Nephron progenitor cell (in vitro differentiated cells): Measurements from ENCODE around the gene LPAR1.

Experiments used
- DNase-seq: peaks from one replicate; pipeline ENCODE4 v3.0.0; 2021
- H3K27ac Mint-ChIP-seq: 2 replicates; pipeline ENCODE4 v1.8.0; 2021; ENCODE audit warnings: mild to moderate bottlenecking, moderate library complexity, mixed read lengths
- H3K27me3 Mint-ChIP-seq: 2 replicates; pipeline ENCODE4 v1.8.0; 2021; ENCODE audit warnings: mild to moderate bottlenecking, low read depth, mixed read lengths; ENCODE audit not compliant: poor library complexity
- H3K36me3 Mint-ChIP-seq: 2 replicates; pipeline ENCODE4 v1.8.0; 2021; ENCODE audit warnings: low read depth, mixed read lengths
- H3K4me1 Mint-ChIP-seq: 2 replicates; pipeline ENCODE4 v1.8.0; 2021; ENCODE audit warnings: mixed read lengths
- H3K4me3 Mint-ChIP-seq: 2 replicates; pipeline ENCODE4 v1.8.0; 2021; ENCODE audit warnings: mild to moderate bottlenecking, moderate library complexity, mixed read lengths
- H3K9me3 Mint-ChIP-seq: 2 replicates; pipeline ENCODE4 v1.8.0; 2021; ENCODE audit warnings: mild to moderate bottlenecking, moderate library complexity, mixed read lengths
- TF ChIP-seq, protein P1 (sequence below): fragments of 200-600 bp; sonication (generic); IDR thresholded peaks from 2 replicates; pipeline ENCODE4 v1.5.0; 2021; ENCODE audit warnings: antibody characterized with exemption

Gene LPAR1

DNA sequence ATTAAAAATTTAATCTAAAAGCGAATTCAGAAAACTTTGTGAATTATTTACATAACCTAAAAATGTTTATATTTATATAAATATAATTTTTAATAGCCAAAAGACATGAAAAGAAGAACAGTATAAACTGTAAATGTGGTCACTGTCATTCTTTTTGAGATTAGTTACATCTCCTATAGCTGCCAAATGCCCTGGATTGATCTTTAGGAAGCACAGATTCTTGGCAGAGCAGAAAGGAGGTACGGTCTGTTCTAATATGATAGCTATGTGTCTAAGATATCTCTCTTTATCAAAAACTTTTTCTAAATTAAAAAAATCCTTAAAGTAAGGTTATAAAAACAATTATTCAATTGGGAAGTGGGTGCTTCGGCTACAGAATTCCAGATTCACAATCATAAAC lies 151.0 kb downstream of the LPAR1 start:
- Mint-ChIP-seq H3K4me1 (no peaks in the 10 kb centered on the region), H3K27me3 (no peaks in the 10 kb centered on the region), H3K9me3 (no peaks in the 10 kb centered on the region), H3K36me3 (no peaks in the 10 kb centered on the region), H3K4me3 (no peak overlapping the region), H3K27ac (no peak overlapping the region)
- DNase-seq = no peak
- TF ChIP-seq, protein P1, sequence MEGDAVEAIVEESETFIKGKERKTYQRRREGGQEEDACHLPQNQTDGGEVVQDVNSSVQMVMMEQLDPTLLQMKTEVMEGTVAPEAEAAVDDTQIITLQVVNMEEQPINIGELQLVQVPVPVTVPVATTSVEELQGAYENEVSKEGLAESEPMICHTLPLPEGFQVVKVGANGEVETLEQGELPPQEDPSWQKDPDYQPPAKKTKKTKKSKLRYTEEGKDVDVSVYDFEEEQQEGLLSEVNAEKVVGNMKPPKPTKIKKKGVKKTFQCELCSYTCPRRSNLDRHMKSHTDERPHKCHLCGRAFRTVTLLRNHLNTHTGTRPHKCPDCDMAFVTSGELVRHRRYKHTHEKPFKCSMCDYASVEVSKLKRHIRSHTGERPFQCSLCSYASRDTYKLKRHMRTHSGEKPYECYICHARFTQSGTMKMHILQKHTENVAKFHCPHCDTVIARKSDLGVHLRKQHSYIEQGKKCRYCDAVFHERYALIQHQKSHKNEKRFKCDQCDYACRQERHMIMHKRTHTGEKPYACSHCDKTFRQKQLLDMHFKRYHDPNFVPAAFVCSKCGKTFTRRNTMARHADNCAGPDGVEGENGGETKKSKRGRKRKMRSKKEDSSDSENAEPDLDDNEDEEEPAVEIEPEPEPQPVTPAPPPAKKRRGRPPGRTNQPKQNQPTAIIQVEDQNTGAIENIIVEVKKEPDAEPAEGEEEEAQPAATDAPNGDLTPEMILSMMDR = no peak

DNA sequence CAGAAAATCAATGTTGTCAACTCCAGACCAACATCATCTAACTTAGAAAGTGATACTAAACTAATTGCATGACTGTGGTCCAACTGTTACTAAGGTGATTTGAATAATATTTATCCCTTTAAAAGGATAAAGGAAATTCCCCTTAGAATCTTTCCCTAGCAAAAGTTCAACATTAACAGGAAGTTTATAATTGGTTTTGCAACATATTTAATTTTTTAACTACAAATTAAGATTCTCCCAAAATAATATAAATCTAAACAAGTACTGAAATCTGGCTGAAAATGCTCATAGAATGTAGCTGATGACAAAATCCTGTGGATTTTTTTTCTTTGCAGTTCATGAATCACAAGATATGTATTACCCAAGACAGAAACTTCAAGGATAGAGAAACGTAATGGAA lies 151.4 kb downstream of the LPAR1 start:
- no peak overlapping the region for H3K27ac Mint-ChIP-seq
- H3K27me3 Mint-ChIP-seq = no peaks in the 10 kb centered on the region
- peaks cover 3% of the 10 kb centered on the region for H3K4me1 Mint-ChIP-seq
- no peak overlapping the region for H3K4me3 Mint-ChIP-seq
- no peaks in the 10 kb centered on the region for H3K36me3 Mint-ChIP-seq
- TF ChIP-seq, protein P1 = no peak
- no peaks in the 10 kb centered on the region for H3K9me3 Mint-ChIP-seq
- DNase-seq = no peak

DNA sequence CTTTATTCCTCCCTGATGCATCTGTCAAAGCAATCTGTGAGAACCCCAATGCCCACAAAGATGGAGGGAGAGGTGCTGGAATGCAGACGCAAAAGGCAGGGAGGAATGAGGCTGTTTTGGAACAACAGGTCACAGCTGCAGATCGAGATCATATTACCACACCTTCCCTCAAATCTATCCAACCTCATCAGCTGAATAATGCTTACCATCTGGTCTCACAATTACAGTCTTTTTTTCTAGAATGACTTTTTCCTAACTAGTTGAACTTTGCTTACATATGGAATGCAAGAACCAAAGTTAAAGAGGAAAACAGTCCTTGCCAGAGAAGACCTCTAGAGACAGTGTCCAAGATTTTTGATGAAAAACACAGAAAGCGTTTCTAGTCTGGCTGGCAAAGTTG lies 158.1 kb downstream of the LPAR1 start:
- H3K9me3 Mint-ChIP-seq = peaks cover 9% of the 10 kb centered on the region
- H3K27me3 Mint-ChIP-seq = no peaks in the 10 kb centered on the region
- peaks cover 10% of the 10 kb centered on the region for H3K36me3 Mint-ChIP-seq
- peak; percentile 5 for DNase-seq
- TF ChIP-seq, protein P1 = no peak
- H3K4me1 Mint-ChIP-seq = peaks cover 34% of the 10 kb centered on the region
- no peak overlapping the region for H3K4me3 Mint-ChIP-seq
- peak overlapping the region; percentile 11 for H3K27ac Mint-ChIP-seq

DNA sequence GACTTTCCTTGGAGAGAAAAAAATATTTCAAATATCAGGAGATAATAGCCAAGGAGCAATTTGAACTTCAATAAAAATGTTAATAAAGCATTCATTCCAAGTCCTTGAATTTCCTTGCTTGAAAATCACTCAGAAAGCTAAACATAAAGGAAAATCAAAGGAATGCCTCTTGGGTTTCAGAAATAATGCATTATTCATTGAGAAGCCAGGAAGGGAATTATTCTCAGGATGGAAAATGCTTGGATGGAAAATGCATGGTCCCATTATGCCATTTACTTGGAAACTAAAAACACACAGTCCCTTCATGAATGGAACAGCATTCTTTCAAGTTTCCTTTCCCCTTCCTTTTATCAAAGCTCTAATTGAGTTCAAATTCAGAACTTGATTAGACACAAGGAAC lies 160.9 kb downstream of the LPAR1 start:
- Mint-ChIP-seq H3K4me1 (peaks cover 48% of the 10 kb centered on the region), H3K4me3 (no peak overlapping the region), H3K36me3 (peaks cover 12% of the 10 kb centered on the region), H3K9me3 (peaks cover 9% of the 10 kb centered on the region), H3K27me3 (no peaks in the 10 kb centered on the region), H3K27ac (no peak overlapping the region)
- DNase-seq = no peak
- TF ChIP-seq, protein P1 = no peak

DNA sequence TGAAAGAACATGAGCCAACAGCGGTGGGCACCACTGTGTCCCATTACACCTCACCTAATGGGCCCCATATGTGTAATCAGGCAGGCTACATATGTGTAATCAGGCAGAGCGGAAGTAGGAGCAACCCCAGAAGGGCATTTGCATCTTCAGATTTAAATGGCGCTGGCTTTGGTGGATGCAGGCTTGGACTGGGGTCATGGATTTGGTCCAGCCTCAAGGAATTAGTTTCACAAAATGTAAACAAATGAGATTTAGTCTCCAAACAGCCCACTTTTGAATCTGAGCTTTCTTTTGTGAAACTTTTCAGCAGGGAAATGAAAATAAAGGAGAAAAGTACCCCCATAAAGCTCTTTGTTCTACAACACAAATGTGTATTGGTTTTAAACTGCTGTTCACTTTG lies 161.3 kb downstream of the LPAR1 start:
- Mint-ChIP-seq H3K27me3 (no peaks in the 10 kb centered on the region), H3K4me3 (no peak overlapping the region), H3K36me3 (peaks cover 12% of the 10 kb centered on the region), H3K9me3 (peaks cover 9% of the 10 kb centered on the region), H3K4me1 (peaks cover 50% of the 10 kb centered on the region), H3K27ac (no peak overlapping the region)
- no peak for DNase-seq
- TF ChIP-seq, protein P1 = no peak

DNA sequence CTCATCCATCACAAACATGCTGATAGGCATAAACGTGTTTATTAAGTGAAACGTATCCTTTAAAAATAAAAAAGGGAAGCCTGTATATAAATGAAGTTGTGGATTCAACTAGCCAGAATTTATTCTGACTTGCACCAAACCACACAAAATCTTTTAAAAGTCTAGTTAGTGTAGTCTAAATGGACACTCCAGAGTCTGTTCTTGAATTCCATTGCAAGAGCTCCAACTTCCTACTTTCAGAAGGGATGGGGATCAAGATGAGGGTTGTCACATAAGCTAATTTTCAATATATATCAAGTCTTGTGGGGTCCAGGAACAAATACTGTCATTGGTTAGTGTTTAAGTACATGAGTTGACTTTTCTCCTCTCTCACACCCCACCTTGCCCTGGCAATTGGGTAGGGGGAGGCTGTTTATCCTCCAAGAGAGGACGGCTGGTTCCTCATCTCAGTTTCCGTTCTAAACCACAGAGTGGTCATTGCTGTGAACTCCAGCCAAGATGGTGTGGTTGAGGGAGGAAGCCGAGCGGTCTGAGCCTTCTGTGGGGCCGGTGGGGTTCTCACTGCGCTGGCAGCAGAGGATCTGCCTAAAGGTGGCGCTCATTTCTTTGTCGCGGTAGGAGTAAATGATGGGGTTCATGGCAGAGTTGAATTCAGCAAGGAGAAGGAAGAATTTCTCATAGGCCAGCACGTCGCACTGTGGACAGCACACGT lies 163.2 kb downstream of the LPAR1 start:
- Mint-ChIP-seq H3K4me3 (no peak overlapping the region), H3K27ac (peak overlapping the region; percentile 69), H3K4me1 (peaks cover 32% of the 10 kb centered on the region), H3K27me3 (no peaks in the 10 kb centered on the region), H3K36me3 (peaks cover 14% of the 10 kb centered on the region), H3K9me3 (peaks cover 9% of the 10 kb centered on the region)
- TF ChIP-seq, protein P1 = no peak
- no peak for DNase-seq
